Measurements from ENCODE around the gene COG1.

GRCh38 chr17:73158133-73158532 is 34.7 kb upstream of the COG1 start:
- TF ChIP-seq CTCF (IDR thresholded peaks at IDR 0.05) (no peak), POLR2A (IDR thresholded peaks at IDR 0.05) (no peak), EP300 (IDR thresholded peaks at IDR 0.05) (no peak)
